Psoas muscle (tissue), 8 donors: ENCODE results near the gene SLC66A2. TPM values are rescaled to one million over a fixed set of nuclear protein-coding genes. Genes with fewer than 3 reads are reported as not detected.
A peak's percentile ranks its signal among the peaks of the same experiment; 100 is the strongest.

Source experiments
- ATAC-seq, 4 donors: fragments of 200-7000 bp; cut with Tn5 transposase; one replicate each; pipeline ENCODE4 v1.9.1; 2020; ENCODE audit warnings: moderate library complexity in 3 of 4, mild to moderate bottlenecking in 2 of 4
- DNase-seq, 2 donors: peaks; one replicate each; pipeline ENCODE4 v3.0.0-alpha.2; 2020
- H3K27ac ChIP-seq: fragments of 200-600 bp; one replicate; pipeline ENCODE4 v1.8.0; 2022
- H3K27me3 ChIP-seq, 3 donors: fragments of 200-600 bp in 1 of 3; one replicate each; pipeline versions ENCODE4 v1.6.1 to v1.8.0; 2013 to 2022; ENCODE audit warnings: low read length in 2 of 3, mild to moderate bottlenecking in 2 of 3, moderate library complexity in 1 of 3; ENCODE audit not compliant: insufficient read depth in 3 of 3
- H3K36me3 ChIP-seq, 2 donors: fragments of 200-600 bp in 1 of 2; one replicate each; pipeline versions ENCODE4 v1.6.1 to v1.8.0; 2013 to 2022; ENCODE audit warnings: low read depth in 1 of 2, mild to moderate bottlenecking in 1 of 2, moderate library complexity in 1 of 2; ENCODE audit not compliant: insufficient read depth in 1 of 2
- H3K4me1 ChIP-seq: fragments of 200-600 bp; one replicate; pipeline ENCODE4 v1.8.0; 2022
- H3K4me3 ChIP-seq: fragments of 200-600 bp; one replicate; pipeline ENCODE4 v1.8.0; 2022; ENCODE audit warnings: mild to moderate bottlenecking
- H3K9me3 ChIP-seq: fragments of 200-600 bp; one replicate; pipeline ENCODE4 v1.8.0; 2022
- CTCF ChIP-seq: fragments of 200-600 bp; IDR thresholded peaks from one replicate; pipeline ENCODE4 v1.8.0; 2022; ENCODE audit warnings: antibody characterized with exemption
- WGBS, 3 donors: extraction: QIAGEN DNeasy Blood & Tissue Kit; methylation state at CpG; one replicate each; pipeline versions ENCODE4 v1.1.6 to v1.1.7; 2013; 5-methylcytosine and 5-hydroxymethylcytosine counted together
- intact Hi-C, 2 donors: fragments of 100-400 bp; cut with DNase I; formaldehyde crosslinking; loops; one replicate each; pipeline versions ENCODE4 v1.11.0 to v1.14.2; 2022
- polyA plus RNA-seq, 3 donors: library from polyadenylated mRNA; stranded (reverse); fragments of 200-250 nt; gene quantifications; one replicate each; pipeline ENCODE4 v1.2.3, GENCODE V29; 2013
- total RNA-seq, 4 donors: library from RNA; stranded (reverse); fragmentation: NEBNext Ultra II Directional in 2 of 4; extraction: Animal tissue kit (Norgen Biotek cat#: 25700) in 2 of 4; gene quantifications; one replicate each; pipeline versions ENCODE4 v1.2.1 to v1.2.4, GENCODE V29; 2021 to 2023
- donor health status: healthy with polysubstance abuse.
- donor health status: DM: no; HTN: no; CAD: no; lungs with moderate emphysema.
- donor health status: Bipolar disorder and iron deficiency.
- donor health status: healthy.
- donor health status: DM: yes; HTN: yes; CAD: no.
- donor health status: DM: no; HTN: no; CAD: no.
- donor health status: DM: no; HTN: no; CAD: no.
- donor health status: DM: yes; HTN: yes; CAD: no.

The SLC66A2 gene
- total and polyA plus RNA-seq, 7 donors, result 36.4 to 160 (median 67.7) TPM

DNA sequence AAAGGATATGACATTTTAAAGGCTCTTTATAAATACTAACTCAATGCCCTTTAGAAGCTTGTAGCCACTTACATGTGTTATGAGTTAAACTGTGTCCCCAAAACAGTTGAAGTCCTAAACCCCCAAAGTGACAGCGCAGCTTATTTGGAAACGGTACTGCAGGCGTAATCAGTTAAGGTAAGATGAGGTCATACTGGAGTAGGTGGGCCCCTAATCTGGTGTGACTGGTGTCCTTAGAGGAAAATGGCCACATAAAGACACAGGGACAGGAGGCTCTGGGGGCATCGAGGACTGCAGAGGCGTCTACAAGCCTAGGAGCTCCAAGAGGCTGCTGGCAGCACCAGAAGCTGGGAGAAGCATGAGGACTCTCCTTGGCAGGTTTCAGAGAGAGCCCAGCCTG, 28.4 kb upstream of the SLC66A2 start:
- Histone ChIP-seq H3K36me3 (peaks cover 0 to 28% of the 10 kb centered on the region in 2 donors), H3K9me3 (no peaks in the 10 kb centered on the region), H3K27ac (no peak overlapping the region), H3K4me1 (peaks cover 7% of the 10 kb centered on the region), H3K4me3 (no peak overlapping the region), H3K27me3 (no peaks in the 10 kb centered on the region)
- WGBS, 3 donors, result 86 to 94% (median 92%) methylated on average over 5 of the region's 5 CpGs
- ATAC-seq (no peak), DNase-seq (no peak)
- intact Hi-C loops, result no loop called here
- TF ChIP-seq CTCF, result no peak

GRCh38 chr18:79975985-79976680, 24.7 kb upstream of the SLC66A2 start:
- ATAC-seq, result peak in 1 of 4 donors; percentile 45
- intact Hi-C loops, result no loop called here
- Histone ChIP-seq H3K27me3 (no peaks in the 10 kb centered on the region), H3K27ac (no peak overlapping the region), H3K4me1 (no peaks in the 10 kb centered on the region), H3K4me3 (no peak overlapping the region), H3K9me3 (no peaks in the 10 kb centered on the region), H3K36me3 (peaks cover 3 to 62% of the 10 kb centered on the region in 2 donors)
- no peak for TF ChIP-seq CTCF
- no peak for DNase-seq
- WGBS, 3 donors, result 71 to 81% (median 79%) methylated on average over 14 of the region's 14 CpGs

GRCh38 chr18:79975043-79975442, 23.6 kb upstream of the SLC66A2 start:
- whole genome bisulfite sequencing, 3 donors, result 88 to 92% (median 89%) methylated on average over 4 of the region's 4 CpGs
- H3K36me3 ChIP-seq, result peaks cover 3 to 72% of the 10 kb centered on the region in 2 donors

GRCh38 chr18:79974025-79974654, 22.7 kb upstream of the SLC66A2 start:
- H3K9me3 ChIP-seq, result no peaks in the 10 kb centered on the region
- no peak overlapping the region for H3K27ac ChIP-seq
- no peak for ATAC-seq
- H3K4me3 ChIP-seq, result no peak overlapping the region
- no peaks in the 10 kb centered on the region for H3K27me3 ChIP-seq
- TF ChIP-seq CTCF, result no peak
- 92 to 100% (median 97%) methylated on average over 4 of the region's 4 CpGs for WGBS, 3 donors
- peaks cover 3 to 71% of the 10 kb centered on the region in 2 donors for H3K36me3 ChIP-seq
- intact Hi-C loops, result no loop called here
- no peak for DNase-seq
- no peaks in the 10 kb centered on the region for H3K4me1 ChIP-seq

More at GRCh38 chr18:79975043-79975442, 23.6 kb upstream of the SLC66A2 start:
- TF ChIP-seq CTCF, result no peak
- intact Hi-C loops, result no loop called here
- no peak for DNase-seq
- Histone ChIP-seq H3K27me3 (no peaks in the 10 kb centered on the region), H3K9me3 (no peaks in the 10 kb centered on the region), H3K4me3 (no peak overlapping the region), H3K4me1 (no peaks in the 10 kb centered on the region), H3K27ac (no peak overlapping the region)
- no peak for ATAC-seq
